Thyroid gland (tissue), 4 donors: ENCODE results near the gene CCBE1.

Experiments used
- CTCF ChIP-seq, 6 experiments: fragments of 200-600 bp in 3 of 6; fragments of 450-650 bp in 3 of 6; sonication (generic) in 3 of 6; IDR thresholded peaks; one replicate each; pipeline ENCODE4 v1.5.1; 2016 to 2019; ENCODE audit warnings: antibody characterized with exemption in 6 of 6, mild to moderate bottlenecking in 2 of 6, inconsistent platforms in 1 of 6, moderate library complexity in 1 of 6
- POLR2A ChIP-seq, 2 donors: fragments of 450-650 bp; IDR thresholded peaks; one replicate each; pipeline ENCODE4 v1.6.1; 2017; ENCODE audit warnings: antibody characterized with exemption in 2 of 2, mild to moderate bottlenecking in 2 of 2, moderate library complexity in 1 of 2

GRCh38 chr18:59657012-59657411 is 40.2 kb downstream of the CCBE1 start:
- TF ChIP-seq POLR2A (IDR thresholded peaks at IDR 0.05) (no peak), CTCF (IDR thresholded peaks at IDR 0.05) (no peak)
